H1 (cell line): Measurements from ENCODE around the gene FAM114A2.

Source experiments
- KDM4A ChIP-seq: IDR thresholded peaks from one replicate; pipeline ENCODE4 v1.7.1; 2012; ENCODE audit warnings: low read depth, mild to moderate bottlenecking, moderate library complexity, low read length, inconsistent platforms; ENCODE audit not compliant: severe bottlenecking
- POLR2A ChIP-seq, 2 experiments: IDR thresholded peaks; 1 replicate in 1 of 2; 2 replicates in 1 of 2; pipeline ENCODE4 v1.6.1; 2011; ENCODE audit warnings: low read depth in 2 of 2, low read length in 2 of 2, mild to moderate bottlenecking in 2 of 2; ENCODE audit errors: control extremely low read depth in 1 of 2
- POLR2AphosphoS5 ChIP-seq: IDR thresholded peaks from 2 replicates; pipeline ENCODE4 v1.6.1; 2011; ENCODE audit warnings: low read depth, low read length
- SIN3A ChIP-seq, 2 experiments: IDR thresholded peaks in 1 of 2; conservative IDR thresholded peaks in 1 of 2; 2 replicates each; pipeline ENCODE4 v1.6.1; 2011 to 2012; ENCODE audit warnings: low read length in 2 of 2, improper control_type of control experiment in 1 of 2, low read depth in 1 of 2, mild to moderate bottlenecking in 1 of 2
- TF ChIP-seq, protein P1 (sequence below), 3 experiments: IDR thresholded peaks; 1 replicate in 2 of 3; 2 replicates in 1 of 3; pipeline versions ENCODE4 v1.5.1 to v1.6.1; 2011; ENCODE audit warnings: low read length in 3 of 3, mild to moderate bottlenecking in 3 of 3, inconsistent platforms in 2 of 3, low read depth in 1 of 3, moderate library complexity in 1 of 3; ENCODE audit not compliant: insufficient read depth in 1 of 3; ENCODE audit errors: control extremely low read depth in 1 of 3

DNA sequence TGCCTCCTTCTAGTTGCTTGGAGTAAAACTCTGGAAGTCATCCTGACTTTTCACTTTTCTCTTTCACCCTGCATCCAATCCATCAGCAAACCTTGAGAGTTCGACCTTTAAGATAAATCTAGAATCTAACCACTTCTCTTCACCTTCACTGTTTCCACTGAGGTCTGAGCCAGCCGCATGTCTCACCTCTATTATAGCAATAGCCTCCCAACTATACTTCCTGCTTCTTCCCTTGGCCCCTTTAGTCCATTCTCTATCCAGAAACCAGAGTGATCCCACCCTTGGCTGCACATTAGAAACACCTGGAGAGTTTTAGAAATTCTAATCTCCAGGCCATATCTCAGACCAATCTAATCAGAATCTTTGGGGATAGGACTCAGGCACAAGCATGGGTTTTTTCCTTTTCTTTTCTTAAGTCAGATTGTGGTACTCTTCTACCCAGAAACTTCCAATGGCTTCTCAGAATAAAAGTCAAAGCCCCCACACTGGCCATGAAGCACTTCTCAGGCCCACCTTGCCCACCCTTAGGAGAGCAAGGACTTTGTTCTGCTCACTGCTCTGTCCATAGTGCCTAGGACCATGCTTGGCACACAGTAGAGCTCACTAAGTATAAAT lies 33.2 kb upstream of the FAM114A2 start:
- TF ChIP-seq POLR2A (IDR thresholded peaks at IDR 0.05; ENCODE audit: control extremely low read depth in 1 of 2, low read depth in 2 of 2, low read length in 2 of 2) (no peak), POLR2AphosphoS5 (no peak), KDM4A (no peak), SIN3A (conservative IDR thresholded peaks at IDR 0.05 in 1 of 2, IDR thresholded peaks at IDR 0.05 in 1 of 2; ENCODE audit: low read depth in 1 of 2, low read length in 2 of 2) (no peak)
- TF ChIP-seq, protein P1, sequence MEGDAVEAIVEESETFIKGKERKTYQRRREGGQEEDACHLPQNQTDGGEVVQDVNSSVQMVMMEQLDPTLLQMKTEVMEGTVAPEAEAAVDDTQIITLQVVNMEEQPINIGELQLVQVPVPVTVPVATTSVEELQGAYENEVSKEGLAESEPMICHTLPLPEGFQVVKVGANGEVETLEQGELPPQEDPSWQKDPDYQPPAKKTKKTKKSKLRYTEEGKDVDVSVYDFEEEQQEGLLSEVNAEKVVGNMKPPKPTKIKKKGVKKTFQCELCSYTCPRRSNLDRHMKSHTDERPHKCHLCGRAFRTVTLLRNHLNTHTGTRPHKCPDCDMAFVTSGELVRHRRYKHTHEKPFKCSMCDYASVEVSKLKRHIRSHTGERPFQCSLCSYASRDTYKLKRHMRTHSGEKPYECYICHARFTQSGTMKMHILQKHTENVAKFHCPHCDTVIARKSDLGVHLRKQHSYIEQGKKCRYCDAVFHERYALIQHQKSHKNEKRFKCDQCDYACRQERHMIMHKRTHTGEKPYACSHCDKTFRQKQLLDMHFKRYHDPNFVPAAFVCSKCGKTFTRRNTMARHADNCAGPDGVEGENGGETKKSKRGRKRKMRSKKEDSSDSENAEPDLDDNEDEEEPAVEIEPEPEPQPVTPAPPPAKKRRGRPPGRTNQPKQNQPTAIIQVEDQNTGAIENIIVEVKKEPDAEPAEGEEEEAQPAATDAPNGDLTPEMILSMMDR (IDR thresholded peaks at IDR 0.05; ENCODE audit: control extremely low read depth in 1 of 3, insufficient read depth in 1 of 3, low read depth in 1 of 3, low read length in 3 of 3) = no peak
